Activated CD4-positive, alpha-beta T cell treated with anti-CD3 and anti-CD28 coated beads for 1 hour (primary cell): ENCODE results near the gene KRTAP25-1.

Experiments used
- DNase-seq: peaks from one replicate; pipeline ENCODE4 v3.0.0-alpha.2; 2020

KRTAP25-1 gene

DNA sequence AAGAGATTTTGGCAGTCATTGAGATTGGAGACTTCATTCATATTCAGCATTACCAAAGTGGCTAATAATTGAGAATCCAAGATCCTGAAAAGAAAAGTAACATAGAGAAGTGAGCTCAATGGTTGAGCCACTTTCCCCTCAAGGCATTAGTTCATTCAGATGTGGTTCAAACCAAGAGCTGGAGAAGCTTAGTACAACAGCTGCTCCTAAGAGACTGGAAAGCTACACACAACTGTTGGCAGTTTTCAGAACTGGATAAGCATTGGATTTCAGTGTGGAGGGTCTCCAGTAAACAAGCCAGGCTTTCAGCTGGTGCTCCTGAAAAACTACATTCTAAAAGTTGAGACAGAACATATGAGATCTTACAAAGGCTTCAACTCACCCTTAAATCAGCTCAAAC is 44.3 kb downstream of the KRTAP25-1 start:
- DNase-seq: no peak

DNA sequence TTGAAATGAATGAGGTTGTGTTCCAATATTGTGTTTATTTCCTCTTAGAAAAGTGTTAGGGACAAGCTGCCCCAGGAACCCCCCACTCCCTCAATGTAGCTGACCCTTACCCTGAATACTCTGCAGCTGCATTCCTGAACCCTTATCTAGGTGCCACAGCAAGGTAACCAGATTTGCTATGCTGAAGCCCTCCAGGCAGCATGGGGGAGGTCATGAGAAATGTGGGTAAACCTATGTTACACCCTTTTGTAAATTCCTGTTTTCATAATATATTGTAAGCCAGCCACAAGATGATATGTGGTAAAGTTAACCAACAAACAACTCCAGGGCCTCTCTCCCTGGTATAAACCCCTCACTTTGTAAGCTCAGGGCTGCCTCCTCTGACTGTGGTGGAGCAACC is 45.6 kb downstream of the KRTAP25-1 start:
- DNase-seq: no peak

DNA sequence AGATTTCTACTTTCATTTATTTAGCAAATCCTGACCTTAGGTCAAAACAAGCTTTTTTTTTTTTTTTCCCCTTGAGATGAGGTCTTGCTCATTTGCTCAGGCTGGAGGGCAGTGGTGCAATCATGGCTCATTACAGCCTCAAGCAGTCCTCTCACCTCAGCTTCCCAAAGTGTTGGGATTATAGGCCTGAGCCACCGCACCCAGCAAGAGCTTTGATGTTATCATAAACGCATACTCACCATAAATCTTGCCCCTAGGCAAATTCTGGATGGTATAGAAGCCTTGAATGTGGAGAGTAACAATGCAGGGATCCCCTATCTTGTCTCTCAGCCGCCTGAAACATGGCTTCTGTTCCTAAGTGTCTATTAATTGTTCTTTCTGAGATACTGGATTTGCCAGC is 48.7 kb downstream of the KRTAP25-1 start:
- no peak for DNase-seq
